Vagina (tissue), 2 donors: ENCODE measurements around the gene GLIPR1. TPM values are rescaled to one million over a fixed set of nuclear protein-coding genes. Genes with fewer than 3 reads are reported as not detected.
A peak's percentile ranks its signal among the peaks of the same experiment; 100 is the strongest.
"Not testable (repeated sequence)": the region's sequence is repeated elsewhere in the genome, so short reads cannot be mapped to it uniquely, and the experiment has no call there.

Experiments used
- DNase-seq, 2 donors: peaks; one replicate each; pipeline ENCODE4 v3.0.0-alpha.2; 2017; ENCODE audit errors: extremely low spot score in 2 of 2
- H3K27ac ChIP-seq: fragments of 200-600 bp; sonication (generic); one replicate; pipeline ENCODE4 v1.5.1; 2019
- H3K27me3 ChIP-seq: fragments of 200-600 bp; sonication (generic); one replicate; pipeline ENCODE4 v1.5.1; 2019
- H3K36me3 ChIP-seq, 2 donors: fragments of 200-600 bp; sonication (generic); one replicate each; pipeline ENCODE4 v1.5.1; 2017 to 2019
- H3K4me1 ChIP-seq: fragments of 200-600 bp; sonication (generic); one replicate; pipeline ENCODE4 v1.5.1; 2019
- H3K4me3 ChIP-seq, 2 donors: fragments of 200-600 bp; sonication (generic); 1 replicate in 1 of 2; 2 replicates in 1 of 2; pipeline ENCODE4 v1.5.1; 2016 to 2019
- H3K9me3 ChIP-seq: fragments of 200-600 bp; sonication (generic); one replicate; pipeline ENCODE4 v1.5.1; 2019
- POLR2A ChIP-seq, 2 donors: fragments of 450-650 bp; IDR thresholded peaks; one replicate each; pipeline ENCODE4 v1.6.1; 2017; ENCODE audit warnings: antibody characterized with exemption in 2 of 2, mild to moderate bottlenecking in 2 of 2, moderate library complexity in 2 of 2
- POLR2AphosphoS5 ChIP-seq, 2 donors: sonication (generic); formaldehyde crosslinking; IDR thresholded peaks; one replicate each; pipeline ENCODE4 v1.9.0; 2017; ENCODE audit warnings: antibody characterized with exemption in 2 of 2, mild to moderate bottlenecking in 2 of 2, low read depth in 1 of 2; ENCODE audit not compliant: insufficient read depth in 1 of 2
- intact Hi-C: fragments of 100-400 bp; cut with DNase I; formaldehyde crosslinking; loops from one replicate; pipeline ENCODE4 v1.15.1; 2023
- total RNA-seq: library from RNA; depleted of rRNA; stranded (reverse); fragments of >200 nt; gene quantifications from one replicate; pipeline ENCODE4 v1.2.3, GENCODE V29; 2016
- TF ChIP-seq, protein P1 (sequence below), 3 experiments: fragments of 450-650 bp in 2 of 3; fragments of 200-600 bp in 1 of 3; sonication (generic) in 1 of 3; IDR thresholded peaks; one replicate each; pipeline ENCODE4 v1.5.1; 2017 to 2019; ENCODE audit warnings: antibody characterized with exemption in 3 of 3, mild to moderate bottlenecking in 2 of 3, moderate library complexity in 2 of 3

GLIPR1 gene
- total RNA-seq, 1 donor from 2014 or later: 6.6 TPM

DNA sequence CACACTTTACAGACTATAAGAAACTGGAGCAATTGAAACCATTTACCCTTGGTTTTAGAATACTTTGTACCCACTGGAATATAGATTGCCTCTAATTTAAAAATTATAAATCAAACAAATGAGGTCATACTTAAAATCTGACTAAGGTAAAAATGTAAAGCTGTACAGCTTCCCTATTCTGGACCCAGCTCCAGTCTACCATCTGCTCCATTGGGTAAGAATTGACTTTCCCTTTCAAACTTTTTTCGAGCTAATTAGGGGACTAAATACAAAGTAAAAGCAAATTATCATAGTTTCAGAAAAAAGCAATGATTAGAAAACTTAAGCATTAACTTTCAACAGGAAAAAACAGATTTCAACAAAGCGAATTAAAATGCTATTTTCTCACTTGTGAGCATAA lies 26.5 kb downstream of the GLIPR1 start:
- Histone ChIP-seq H3K36me3 (peaks cover 0 to 12% of the 10 kb centered on the region in 2 donors), H3K9me3 (no peaks in the 10 kb centered on the region), H3K4me1 (peaks cover 25% of the 10 kb centered on the region), H3K4me3 (no peak overlapping the region), H3K27ac (no peak overlapping the region), H3K27me3 (no peaks in the 10 kb centered on the region)
- DNase-seq: no peak
- intact Hi-C loops: loop anchor here (10.0 kb wide), 1 partner anchor 172 kb away; the partner anchor contains the start of genes CAPS2 and GLIPR1L1
- no peak for TF ChIP-seq POLR2AphosphoS5 (IDR thresholded peaks at IDR 0.05; ENCODE audit: insufficient read depth in 1 of 2, low read depth in 1 of 2)
- TF ChIP-seq, protein P1, sequence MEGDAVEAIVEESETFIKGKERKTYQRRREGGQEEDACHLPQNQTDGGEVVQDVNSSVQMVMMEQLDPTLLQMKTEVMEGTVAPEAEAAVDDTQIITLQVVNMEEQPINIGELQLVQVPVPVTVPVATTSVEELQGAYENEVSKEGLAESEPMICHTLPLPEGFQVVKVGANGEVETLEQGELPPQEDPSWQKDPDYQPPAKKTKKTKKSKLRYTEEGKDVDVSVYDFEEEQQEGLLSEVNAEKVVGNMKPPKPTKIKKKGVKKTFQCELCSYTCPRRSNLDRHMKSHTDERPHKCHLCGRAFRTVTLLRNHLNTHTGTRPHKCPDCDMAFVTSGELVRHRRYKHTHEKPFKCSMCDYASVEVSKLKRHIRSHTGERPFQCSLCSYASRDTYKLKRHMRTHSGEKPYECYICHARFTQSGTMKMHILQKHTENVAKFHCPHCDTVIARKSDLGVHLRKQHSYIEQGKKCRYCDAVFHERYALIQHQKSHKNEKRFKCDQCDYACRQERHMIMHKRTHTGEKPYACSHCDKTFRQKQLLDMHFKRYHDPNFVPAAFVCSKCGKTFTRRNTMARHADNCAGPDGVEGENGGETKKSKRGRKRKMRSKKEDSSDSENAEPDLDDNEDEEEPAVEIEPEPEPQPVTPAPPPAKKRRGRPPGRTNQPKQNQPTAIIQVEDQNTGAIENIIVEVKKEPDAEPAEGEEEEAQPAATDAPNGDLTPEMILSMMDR (IDR thresholded peaks at IDR 0.05): no peak
- no peak for TF ChIP-seq POLR2A (IDR thresholded peaks at IDR 0.05)

DNA sequence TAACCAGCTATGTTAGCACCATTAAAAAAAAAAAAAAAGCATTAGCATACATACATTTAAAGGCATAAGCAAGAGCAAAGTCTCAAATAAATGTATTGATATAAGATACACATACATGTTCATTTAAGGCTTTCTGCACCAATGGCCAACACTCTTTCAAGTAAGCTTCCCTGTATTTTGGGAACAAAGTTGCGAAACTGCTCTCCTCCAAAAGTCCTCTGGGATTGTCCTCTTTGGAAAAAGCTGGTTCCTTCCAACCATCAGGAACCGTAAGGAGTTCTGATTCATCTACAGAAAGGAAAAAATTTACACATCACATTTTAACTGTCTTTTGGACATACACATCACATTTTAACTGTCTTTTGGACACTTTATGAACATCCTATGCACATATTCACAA lies 27.6 kb downstream of the GLIPR1 start:
- intact Hi-C loops: loop anchor here (10.0 kb wide), 1 partner anchor 173 kb away; the partner anchor contains the start of genes CAPS2 and GLIPR1L1
- no peak for DNase-seq
- no peak for TF ChIP-seq POLR2AphosphoS5 (IDR thresholded peaks at IDR 0.05; ENCODE audit: insufficient read depth in 1 of 2, low read depth in 1 of 2)
- H3K27ac ChIP-seq: no peak overlapping the region
- H3K4me1 ChIP-seq: peaks cover 25% of the 10 kb centered on the region
- no peaks in the 10 kb centered on the region for H3K27me3 ChIP-seq
- H3K4me3 ChIP-seq: no peak overlapping the region
- peaks cover 0 to 8% of the 10 kb centered on the region in 2 donors for H3K36me3 ChIP-seq
- H3K9me3 ChIP-seq: no peaks in the 10 kb centered on the region

DNA sequence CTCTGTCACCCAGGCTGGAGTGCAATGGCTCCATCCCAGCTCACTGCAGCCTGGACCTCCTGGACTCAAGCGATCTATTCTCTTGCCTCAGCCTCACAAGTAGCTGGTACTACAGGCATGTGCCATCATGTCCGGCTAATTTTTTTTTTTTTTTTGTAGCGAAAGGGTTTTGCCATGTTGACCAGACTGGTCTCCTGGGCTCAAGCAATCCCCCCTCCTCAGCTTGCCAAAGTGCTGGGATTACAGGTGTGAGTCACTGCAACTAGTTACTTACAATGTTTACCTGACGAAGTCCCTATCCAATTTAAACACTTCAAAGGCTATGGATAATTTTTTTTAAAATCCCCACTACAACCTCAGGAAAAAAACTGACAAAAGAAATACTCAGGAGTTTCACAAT lies 29.1 kb downstream of the GLIPR1 start:
- H3K36me3 ChIP-seq: no peaks in the 10 kb centered on the region
- TF ChIP-seq POLR2AphosphoS5 (IDR thresholded peaks at IDR 0.05; ENCODE audit: insufficient read depth in 1 of 2, low read depth in 1 of 2): no peak
- no peak for TF ChIP-seq POLR2A (IDR thresholded peaks at IDR 0.05)
- TF ChIP-seq, protein P1 (IDR thresholded peaks at IDR 0.05): no peak
- no peaks in the 10 kb centered on the region for H3K27me3 ChIP-seq
- H3K9me3 ChIP-seq: no peaks in the 10 kb centered on the region
- DNase-seq: no peak
- intact Hi-C loops: loop anchor here (10.0 kb wide), 1 partner anchor 175 kb away; the partner anchor contains the start of genes CAPS2 and GLIPR1L1
- no peak overlapping the region for H3K4me3 ChIP-seq
- peaks cover 25% of the 10 kb centered on the region for H3K4me1 ChIP-seq
- H3K27ac ChIP-seq: no peak overlapping the region

DNA sequence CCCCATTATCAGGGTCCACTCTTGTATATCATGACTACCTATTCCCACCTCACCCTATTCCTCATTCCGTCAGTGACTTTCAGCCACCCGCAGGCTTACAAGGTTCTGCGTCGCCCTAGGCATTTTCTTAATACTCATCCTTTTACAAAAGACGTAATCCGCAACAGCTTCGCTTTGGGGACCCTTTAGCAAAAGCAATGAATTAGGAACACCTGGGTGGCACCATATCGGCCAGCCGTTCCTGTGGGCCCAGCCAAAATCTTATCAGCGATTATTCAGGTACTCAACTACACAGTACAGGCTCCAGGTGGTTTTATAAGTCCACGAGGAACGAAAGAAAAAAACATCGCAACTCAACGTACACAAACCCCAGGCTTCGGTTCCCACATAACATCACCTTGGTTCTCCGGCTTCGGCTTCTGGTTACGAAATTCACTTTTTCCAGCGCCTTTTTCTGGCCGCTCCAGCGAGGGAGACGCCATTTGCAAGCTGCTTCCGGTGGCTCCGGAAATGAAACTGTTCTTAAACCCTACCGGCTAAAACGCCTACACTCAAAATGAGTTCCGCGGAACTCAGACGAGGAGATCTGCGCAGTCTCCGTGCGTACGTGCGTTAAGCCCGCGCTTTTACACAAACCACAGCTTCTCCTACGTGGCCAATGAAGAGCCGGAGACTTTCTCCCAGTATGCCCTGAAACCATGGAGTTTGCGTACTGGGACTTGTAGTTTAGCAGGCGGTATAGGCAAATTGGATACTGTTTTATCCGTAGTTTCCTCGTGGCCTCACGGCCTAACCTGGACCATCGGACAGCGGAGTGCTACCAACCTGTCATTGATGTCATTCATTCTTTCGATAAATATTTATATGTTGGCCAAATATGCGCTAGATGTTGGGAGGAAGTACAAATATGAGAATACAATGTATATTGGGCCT lies 30.8 kb downstream of the GLIPR1 start, which contains the start of gene KRR1:
Gene KRR1 (minus strand): TSS at position 494 of the 933 bp plus-strand sequence. CDS start 12 bp downstream, at position 482.
- peak in 1 of 2 donors; percentile 97 for DNase-seq
- no peaks in the 10 kb centered on the region for H3K36me3 ChIP-seq
- TF ChIP-seq, protein P1 (IDR thresholded peaks at IDR 0.05): no peak
- peak; percentile 69 to 98 for TF ChIP-seq POLR2AphosphoS5 (IDR thresholded peaks at IDR 0.05; ENCODE audit: insufficient read depth in 1 of 2, low read depth in 1 of 2)
- H3K4me1 ChIP-seq: peaks cover 25% of the 10 kb centered on the region
- H3K4me3 ChIP-seq: peak within 1 kb of the TSS; percentile 67 to 76
- no peaks in the 10 kb centered on the region for H3K27me3 ChIP-seq
- H3K9me3 ChIP-seq: no peaks in the 10 kb centered on the region
- H3K27ac ChIP-seq: peak within 1 kb of the TSS; percentile 76
- intact Hi-C loops: no loop called here

DNA sequence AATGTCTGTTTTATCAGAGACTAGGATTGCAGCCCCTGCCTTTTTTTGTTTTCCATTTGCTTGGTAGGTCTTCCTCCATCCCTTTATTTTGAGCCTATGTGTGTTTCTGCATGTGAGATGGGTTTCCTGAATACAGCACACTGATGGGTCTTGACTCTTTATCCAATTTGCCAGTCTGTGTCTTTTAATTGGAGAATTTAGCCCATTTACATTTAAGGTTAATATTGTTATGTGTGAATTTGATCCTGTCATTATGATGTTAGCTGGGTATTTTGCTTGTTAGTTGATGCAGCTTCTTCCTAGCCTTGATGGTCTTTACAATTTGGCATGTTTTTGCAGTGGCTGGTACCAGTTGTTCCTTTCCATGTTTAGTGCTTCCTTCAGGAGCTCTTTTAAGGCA lies 40.7 kb downstream of the GLIPR1 start:
- H3K4me3 ChIP-seq, DNase-seq, H3K9me3 ChIP-seq, H3K4me1 ChIP-seq, H3K36me3 ChIP-seq, H3K27me3 ChIP-seq, intact Hi-C loops, H3K27ac ChIP-seq: not testable (repeated sequence)

DNA sequence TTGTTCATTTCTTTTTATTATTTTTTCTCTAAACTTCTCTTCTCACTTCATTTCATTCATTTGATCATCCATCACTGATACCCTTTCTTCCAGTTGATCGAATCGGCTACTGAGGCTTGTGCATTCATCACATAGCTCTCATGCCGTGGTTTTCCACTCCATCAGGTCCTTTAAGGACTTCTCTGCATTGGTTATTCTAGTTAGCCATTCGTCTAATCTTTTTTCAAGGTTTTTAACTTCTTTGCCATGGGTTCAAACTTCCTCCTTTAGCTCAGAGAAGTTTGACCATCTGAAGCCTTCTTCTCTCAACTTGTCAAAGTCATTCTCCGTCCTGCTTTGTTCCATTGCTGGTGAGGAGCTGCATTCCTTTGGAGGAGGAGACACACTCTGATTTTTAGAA lies 41.6 kb downstream of the GLIPR1 start:
- H3K27ac ChIP-seq, H3K4me3 ChIP-seq, intact Hi-C loops, H3K36me3 ChIP-seq, H3K4me1 ChIP-seq, H3K27me3 ChIP-seq, DNase-seq, H3K9me3 ChIP-seq: not testable (repeated sequence)
